ENCODE measurements around the gene MTG2.

The MTG2 gene

DNA sequence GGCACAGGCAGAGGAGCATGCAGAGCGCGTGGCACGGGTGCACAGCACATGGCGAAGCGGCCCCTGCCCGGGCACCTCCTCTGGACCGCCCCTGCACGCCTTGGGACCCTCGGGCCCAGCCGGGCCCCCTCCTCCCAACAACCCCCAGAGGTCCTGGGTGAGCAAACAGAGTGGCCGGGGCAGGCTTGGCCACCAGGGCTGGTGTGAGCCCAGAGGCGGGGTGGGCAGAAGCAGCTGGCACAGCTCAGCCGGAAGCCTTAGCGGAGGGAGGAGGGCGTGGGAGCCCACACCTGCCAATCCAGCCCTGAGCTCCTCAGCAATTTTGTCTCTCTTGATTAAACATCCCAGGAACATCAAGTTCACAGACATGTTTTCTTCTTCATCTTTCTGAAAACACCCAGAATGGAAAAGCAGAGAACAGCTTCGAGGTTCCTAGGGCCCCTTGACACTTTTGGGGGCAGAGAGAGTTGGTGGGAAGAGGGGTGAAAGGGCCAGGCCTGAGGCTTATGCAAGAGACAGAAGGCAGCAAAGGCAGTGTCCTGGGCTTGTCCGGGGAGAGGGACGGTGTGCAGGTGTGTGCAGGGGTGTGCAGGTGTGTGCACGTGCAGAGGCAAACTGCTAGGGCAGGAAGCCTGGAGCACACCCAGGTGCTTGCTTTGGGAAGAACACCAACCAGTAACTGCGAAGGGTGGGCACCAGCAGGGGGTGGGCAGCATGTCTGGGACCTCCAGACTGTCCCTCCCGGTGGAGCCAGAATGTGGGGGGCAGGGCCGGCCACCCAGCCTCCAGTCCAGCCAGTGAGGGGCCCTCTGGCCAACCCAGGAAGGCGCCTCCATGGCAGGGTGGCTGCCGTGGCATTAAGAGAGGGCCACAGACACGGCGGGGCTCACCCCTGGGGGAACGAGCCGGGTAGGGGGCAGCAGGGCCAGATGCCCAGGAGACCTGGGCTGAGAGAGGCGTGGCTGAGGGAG, 32.5 kb downstream of the MTG2 start:
- Histone ChIP-seq H3K9me3 (ENCODE audit: control insufficient read depth, low read length) (no peaks in the 10 kb centered on the region), H3K36me3 (ENCODE audit: control insufficient read depth, insufficient read depth, low read length) (no peaks in the 10 kb centered on the region), H3K4me1 (ENCODE audit: control insufficient read depth, insufficient read depth, low read length) (peaks cover 7% of the 10 kb centered on the region), H3K9ac (ENCODE audit: low read length) (no peak overlapping the region), H3K27me3 (ENCODE audit: control insufficient read depth, insufficient read depth, low read length) (peaks cover 77% of the 10 kb centered on the region), H3K4me3 (ENCODE audit: low read length) (no peak overlapping the region)

DNA sequence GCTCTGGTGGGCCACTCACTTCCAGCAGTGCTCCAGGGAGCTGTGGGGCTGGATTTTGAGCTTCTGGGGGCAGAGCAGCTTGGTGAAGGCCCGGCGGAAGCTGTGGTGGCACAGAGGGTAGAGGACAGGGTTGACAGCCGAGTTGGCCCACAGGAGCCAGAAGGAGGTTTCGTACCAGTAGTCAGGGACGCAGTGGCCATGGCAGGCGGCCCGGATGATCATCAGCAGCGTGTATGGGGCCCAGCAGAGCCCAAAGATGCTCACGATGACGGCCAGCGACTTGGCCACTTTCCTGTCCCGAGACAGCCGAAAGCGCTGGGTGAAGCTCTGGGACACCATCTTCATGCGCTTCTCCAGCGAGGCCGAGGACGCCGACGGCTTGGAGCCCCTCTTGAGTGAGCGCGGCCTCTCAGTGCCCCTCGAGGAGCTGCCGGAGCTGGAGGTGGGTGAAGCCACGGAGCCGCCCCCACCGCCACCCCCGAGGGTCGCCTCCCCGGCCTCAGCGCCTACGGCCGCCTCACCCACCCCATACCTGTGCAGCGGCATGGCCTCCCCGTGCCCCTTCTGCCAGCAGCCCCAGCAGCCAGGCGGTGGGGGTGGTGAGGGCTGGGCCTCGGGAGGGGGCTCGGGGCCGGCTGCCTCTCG, 33.3 kb downstream of the MTG2 start:
- H3K9me3 ChIP-seq (ENCODE audit: control insufficient read depth, low read length), result no peaks in the 10 kb centered on the region
- no peak overlapping the region for H3K4me3 ChIP-seq (ENCODE audit: low read length)
- peaks cover 7% of the 10 kb centered on the region for H3K4me1 ChIP-seq (ENCODE audit: control insufficient read depth, insufficient read depth, low read length)
- peaks cover 77% of the 10 kb centered on the region for H3K27me3 ChIP-seq (ENCODE audit: control insufficient read depth, insufficient read depth, low read length)
- no peak overlapping the region for H3K9ac ChIP-seq (ENCODE audit: low read length)
- H3K36me3 ChIP-seq (ENCODE audit: control insufficient read depth, insufficient read depth, low read length), result no peaks in the 10 kb centered on the region

DNA sequence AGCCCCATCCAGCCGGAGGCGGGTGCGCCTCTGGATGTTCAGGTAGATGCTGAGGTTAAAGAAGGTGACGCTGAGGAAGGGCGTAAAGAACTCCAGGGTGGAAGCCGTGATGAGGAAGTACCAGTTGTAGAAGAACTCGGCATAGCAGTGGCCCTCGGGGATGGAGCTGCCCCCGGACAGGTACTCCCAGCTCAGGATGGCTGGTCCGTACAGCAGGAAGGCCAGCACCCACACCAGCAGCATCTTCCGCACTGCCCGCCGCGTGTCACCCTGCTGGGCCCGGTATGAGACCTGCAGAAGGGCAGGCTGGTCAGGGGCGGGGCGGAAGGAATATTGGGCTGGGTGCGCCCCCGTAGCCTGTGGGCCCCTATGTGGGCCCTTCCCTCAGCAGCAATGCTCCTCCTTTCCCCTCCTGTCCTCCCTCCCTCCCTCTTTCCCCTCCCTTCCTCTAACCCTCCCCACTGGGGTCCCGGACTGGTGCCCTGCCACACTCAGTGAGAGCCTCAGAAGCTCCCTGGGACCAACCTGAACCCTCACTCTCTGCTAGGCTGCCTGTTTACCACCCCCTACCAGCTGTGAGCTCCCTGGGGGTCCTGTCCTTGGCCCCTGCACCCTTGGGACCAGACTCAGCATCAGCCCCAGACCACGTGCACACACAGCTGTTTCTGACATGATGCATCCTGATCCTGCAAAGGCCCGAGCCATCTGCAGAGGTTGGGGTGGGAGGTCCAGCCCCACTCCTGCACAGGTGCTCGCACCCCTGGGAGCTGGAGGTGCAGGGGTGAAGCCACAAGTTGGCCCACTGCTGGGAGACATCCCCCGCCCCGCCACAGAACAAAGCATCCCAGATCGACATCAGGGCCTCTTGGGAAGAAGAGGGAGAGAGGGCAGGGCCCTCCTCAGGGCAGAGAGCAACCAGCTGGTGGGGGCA, 34.1 kb downstream of the MTG2 start:
- Histone ChIP-seq H3K9ac (ENCODE audit: low read length) (no peak overlapping the region), H3K36me3 (ENCODE audit: control insufficient read depth, insufficient read depth, low read length) (no peaks in the 10 kb centered on the region), H3K4me3 (ENCODE audit: low read length) (no peak overlapping the region), H3K9me3 (ENCODE audit: control insufficient read depth, low read length) (no peaks in the 10 kb centered on the region), H3K4me1 (ENCODE audit: control insufficient read depth, insufficient read depth, low read length) (peaks cover 7% of the 10 kb centered on the region), H3K27me3 (ENCODE audit: control insufficient read depth, insufficient read depth, low read length) (peaks cover 79% of the 10 kb centered on the region)

DNA sequence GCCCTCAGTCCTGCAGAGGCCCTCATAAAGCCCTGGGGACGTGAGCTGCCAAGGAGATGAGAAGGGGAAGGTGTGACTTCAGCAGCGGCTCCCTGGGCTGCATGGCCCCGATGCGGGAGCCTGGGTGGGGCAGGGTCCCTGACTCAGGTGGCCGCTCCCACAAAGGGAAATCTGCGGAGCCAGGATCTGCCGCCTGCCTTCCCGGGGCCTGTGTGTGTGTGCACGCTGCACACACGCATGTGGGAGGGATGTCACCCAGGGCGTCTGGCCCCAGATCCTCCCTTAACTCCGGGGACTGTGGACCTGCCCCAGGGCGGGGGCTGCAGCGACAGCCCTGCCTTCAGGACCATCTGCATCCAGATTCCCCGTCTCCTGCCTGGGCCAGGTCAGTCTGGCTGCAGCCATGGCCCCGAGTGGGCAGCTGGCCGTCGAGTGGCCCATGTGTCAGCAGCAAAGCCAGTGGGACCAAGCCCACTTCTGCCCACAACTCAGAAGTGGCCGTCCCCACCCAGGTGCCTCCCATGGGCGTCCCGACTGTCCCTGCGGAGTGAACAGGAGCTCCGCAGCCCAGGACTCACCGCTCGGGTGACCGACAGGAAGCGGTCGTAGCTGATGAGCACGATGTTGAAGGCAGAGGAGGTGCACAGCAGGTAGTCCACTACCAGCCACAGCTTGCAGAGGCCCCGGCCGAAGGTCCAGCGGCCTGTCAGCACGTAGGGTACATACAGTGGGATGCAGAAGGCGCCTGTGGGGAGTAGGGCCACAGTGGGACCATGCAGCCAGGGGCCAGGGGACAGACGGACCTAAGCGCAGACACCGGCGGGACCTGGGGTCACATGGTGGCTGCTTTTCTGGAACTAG, 35.3 kb downstream of the MTG2 start:
- Histone ChIP-seq H3K4me3 (ENCODE audit: low read length) (no peak overlapping the region), H3K36me3 (ENCODE audit: control insufficient read depth, insufficient read depth, low read length) (no peaks in the 10 kb centered on the region), H3K9ac (ENCODE audit: low read length) (no peak overlapping the region), H3K9me3 (ENCODE audit: control insufficient read depth, low read length) (no peaks in the 10 kb centered on the region), H3K4me1 (ENCODE audit: control insufficient read depth, insufficient read depth, low read length) (peaks cover 7% of the 10 kb centered on the region), H3K27me3 (ENCODE audit: control insufficient read depth, insufficient read depth, low read length) (peaks cover 84% of the 10 kb centered on the region)

DNA sequence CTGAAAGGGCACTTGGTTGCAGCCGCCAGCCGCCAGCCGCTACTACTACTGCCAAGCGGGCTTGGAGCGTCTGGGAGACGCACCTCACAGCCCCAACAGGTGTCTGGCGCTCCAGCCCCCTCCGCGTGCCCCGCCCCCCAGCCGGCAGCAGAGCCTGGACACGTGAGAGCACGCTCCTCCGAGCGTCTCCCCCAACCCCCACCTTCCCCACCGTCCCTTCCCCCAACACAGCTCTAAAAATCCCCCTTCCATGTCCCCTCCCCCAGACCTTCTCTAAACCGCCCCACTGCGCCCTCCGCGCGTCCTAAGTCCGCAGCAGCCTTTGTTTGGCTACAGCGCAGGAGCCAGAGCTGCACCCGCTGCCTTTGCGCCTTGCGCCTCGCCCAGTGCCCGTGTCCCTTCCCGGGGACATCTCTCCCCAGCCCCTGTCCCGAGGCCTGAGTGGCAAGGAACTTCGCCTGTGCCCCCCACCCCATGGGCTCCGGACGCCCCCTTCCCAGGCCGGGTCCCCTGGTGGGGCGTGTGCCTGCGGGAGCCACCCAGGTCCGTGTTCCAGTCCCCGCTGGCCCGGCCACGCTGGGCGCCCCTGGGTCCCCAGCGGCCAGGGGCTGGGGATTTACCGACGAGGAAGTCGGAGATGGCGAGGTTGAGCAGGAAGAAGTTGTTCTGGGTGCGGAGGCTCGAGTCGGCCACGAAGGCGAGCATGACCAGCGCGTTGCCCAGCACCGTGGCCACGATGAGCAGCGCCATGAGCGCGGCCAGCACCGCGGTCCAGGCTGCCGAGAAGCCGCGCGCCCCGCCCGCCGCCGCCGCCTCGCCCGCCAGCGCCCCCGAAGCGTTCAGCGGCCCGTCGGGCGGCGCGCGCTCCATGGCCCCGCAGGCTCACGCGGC, 36.5 kb downstream of the MTG2 start:
- Histone ChIP-seq H3K9me3 (ENCODE audit: control insufficient read depth, low read length) (no peaks in the 10 kb centered on the region), H3K4me1 (ENCODE audit: control insufficient read depth, insufficient read depth, low read length) (peaks cover 7% of the 10 kb centered on the region), H3K4me3 (ENCODE audit: low read length) (no peak overlapping the region), H3K27me3 (ENCODE audit: control insufficient read depth, insufficient read depth, low read length) (peaks cover 82% of the 10 kb centered on the region), H3K36me3 (ENCODE audit: control insufficient read depth, insufficient read depth, low read length) (no peaks in the 10 kb centered on the region), H3K9ac (ENCODE audit: low read length) (no peak overlapping the region)

DNA sequence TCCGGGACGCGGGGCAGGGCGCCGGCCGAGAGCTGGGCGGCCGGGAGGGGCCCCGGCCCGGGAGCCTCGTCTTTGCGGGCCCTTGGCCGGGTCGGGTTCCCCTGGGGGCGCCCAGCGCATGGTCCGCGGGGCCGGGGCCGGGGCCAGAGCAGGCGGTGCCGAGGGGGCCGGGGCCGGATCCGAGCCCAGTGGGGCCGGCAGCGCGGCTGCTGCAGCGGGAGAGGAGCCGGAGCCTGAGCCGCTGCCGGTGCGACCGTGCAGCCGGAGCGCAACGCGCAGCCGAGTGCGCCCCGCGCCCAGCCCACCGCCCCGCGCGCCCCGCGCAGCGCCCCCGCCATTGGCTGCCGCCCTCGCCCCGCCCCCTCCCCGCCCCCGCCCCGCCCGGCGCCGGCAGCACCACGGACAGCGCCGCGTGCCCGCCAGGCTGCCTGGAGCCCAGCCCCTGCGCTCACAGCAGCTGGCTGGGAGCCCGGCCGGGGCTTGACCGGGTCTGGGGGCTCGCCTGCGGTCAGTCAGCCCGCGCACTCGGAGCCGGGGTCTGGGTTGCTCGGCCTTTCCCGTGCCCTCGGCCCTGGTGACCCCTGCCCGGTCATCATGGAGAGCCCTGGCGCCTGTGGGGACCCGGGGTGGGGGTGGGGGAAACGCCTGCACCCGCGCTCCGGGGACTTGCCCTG, 37.3 kb downstream of the MTG2 start, which contains the start of gene HRH3:
Gene HRH3 (minus strand): TSS at position 287 of the 674 bp plus-strand sequence. CDS start 308 bp downstream, outside the sequence.
- peaks cover 80% of the 10 kb centered on the region for H3K27me3 ChIP-seq (ENCODE audit: control insufficient read depth, insufficient read depth, low read length)
- no peak within 1 kb of the TSS for H3K4me3 ChIP-seq (ENCODE audit: low read length)
- H3K36me3 ChIP-seq (ENCODE audit: control insufficient read depth, insufficient read depth, low read length), result no peaks in the 10 kb centered on the region
- H3K4me1 ChIP-seq (ENCODE audit: control insufficient read depth, insufficient read depth, low read length), result peaks cover 7% of the 10 kb centered on the region
- H3K9ac ChIP-seq (ENCODE audit: low read length), result no peak within 1 kb of the TSS
- no peaks in the 10 kb centered on the region for H3K9me3 ChIP-seq (ENCODE audit: control insufficient read depth, low read length)

DNA sequence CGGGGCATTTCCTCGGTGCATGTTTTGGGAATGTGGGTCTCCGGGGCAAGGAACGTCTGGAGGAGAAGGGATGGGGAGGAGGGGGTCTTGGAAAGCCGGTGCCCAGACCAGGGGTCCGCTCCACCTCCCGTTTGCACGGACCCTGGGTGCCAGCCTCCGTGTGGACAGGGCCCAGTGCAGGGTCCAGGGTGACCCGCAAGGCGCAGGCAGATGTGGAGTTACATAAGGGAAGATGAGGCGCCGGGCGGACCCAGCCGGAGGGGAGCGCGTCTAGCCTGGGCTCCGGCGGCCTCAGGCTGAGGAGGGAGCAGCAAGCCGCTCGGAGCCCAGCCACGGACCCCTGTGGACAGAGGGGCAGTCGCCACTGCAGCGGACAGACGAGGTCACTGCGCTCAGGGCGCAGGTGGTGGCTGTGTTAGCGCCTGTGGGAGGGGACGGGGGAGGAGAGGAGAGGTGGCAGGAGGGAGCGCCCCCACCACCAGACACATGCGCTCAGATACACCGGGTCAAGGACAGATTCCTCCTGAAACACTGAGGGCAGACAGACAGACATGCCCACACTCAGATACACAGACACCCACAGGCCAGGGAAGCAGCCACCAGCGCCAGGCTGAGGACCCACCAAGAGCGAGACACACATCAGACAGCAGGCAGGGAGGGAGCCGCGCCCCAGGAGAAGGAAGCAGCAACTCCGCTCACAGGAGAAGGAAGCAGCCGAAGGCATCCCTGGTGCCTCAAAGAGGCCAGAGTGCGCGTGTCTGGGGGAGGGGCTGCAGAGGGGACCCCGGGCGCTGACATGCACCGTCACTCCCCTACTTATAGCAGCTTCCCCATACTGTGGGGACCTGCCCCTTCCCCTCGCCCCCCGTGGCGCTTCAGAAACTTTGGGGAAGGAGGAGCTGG, 38.1 kb downstream of the MTG2 start:
- Histone ChIP-seq H3K9ac (ENCODE audit: low read length) (no peak overlapping the region), H3K9me3 (ENCODE audit: control insufficient read depth, low read length) (no peaks in the 10 kb centered on the region), H3K4me3 (ENCODE audit: low read length) (no peak overlapping the region), H3K27me3 (ENCODE audit: control insufficient read depth, insufficient read depth, low read length) (peaks cover 82% of the 10 kb centered on the region), H3K36me3 (ENCODE audit: control insufficient read depth, insufficient read depth, low read length) (no peaks in the 10 kb centered on the region), H3K4me1 (ENCODE audit: control insufficient read depth, insufficient read depth, low read length) (peaks cover 7% of the 10 kb centered on the region)

DNA sequence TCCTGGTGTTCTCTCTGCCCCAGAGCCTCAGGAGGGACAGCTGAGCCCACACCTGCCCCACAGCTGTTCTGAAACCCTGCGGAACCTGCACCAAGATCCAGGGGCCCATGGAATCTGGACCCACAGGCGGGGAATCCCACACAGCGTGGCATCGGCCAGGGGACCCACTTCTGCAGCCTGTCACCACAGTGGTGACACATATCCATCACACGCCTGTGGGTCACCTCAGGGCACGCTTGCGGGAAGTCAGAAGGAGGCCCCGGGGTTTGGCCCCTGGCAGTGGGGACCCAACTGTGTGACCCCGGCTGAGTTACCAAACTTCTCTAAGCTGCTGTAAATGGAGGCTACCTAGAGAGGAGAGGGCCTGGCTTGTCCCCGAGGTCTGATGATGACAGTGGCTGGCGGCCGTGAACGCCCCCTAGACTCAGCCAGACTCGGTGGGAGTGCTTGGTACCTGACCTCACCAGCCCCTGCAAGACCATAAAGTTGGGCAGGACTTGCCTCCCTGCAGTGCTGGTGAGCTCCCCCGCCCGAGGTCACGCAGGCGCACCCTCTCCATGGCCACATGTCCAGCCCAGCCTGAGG, 39.5 kb downstream of the MTG2 start:
- no peak overlapping the region for H3K9ac ChIP-seq (ENCODE audit: low read length)

DNA sequence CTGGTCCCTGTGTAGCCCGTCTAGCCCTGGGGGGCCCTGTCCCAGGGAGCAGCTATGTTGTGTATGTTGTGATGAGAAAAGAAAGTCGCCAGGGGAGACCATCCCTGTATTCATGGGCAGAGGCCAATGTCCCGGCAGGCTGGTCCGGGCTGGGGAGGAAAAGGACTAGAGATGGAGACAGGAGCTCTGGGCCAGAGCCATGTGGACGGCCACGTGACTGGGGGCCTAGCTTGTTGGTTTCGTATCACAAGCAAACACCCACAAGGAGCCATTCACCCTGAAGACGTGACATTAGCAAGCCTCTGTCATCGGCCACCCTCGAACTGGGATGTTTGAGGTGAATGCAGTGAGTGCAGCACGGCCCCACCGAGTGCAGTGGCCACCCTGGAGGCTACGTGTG, 40.1 kb downstream of the MTG2 start:
- Histone ChIP-seq H3K4me3 (ENCODE audit: low read length) (no peak overlapping the region), H3K9me3 (ENCODE audit: control insufficient read depth, low read length) (no peaks in the 10 kb centered on the region), H3K9ac (ENCODE audit: low read length) (no peak overlapping the region), H3K4me1 (ENCODE audit: control insufficient read depth, insufficient read depth, low read length) (peaks cover 7% of the 10 kb centered on the region), H3K27me3 (ENCODE audit: control insufficient read depth, insufficient read depth, low read length) (peaks cover 64% of the 10 kb centered on the region), H3K36me3 (ENCODE audit: control insufficient read depth, insufficient read depth, low read length) (no peaks in the 10 kb centered on the region)

More for the DNA sequence above, 39.5 kb downstream of the MTG2 start:
- Histone ChIP-seq H3K36me3 (ENCODE audit: control insufficient read depth, insufficient read depth, low read length) (no peaks in the 10 kb centered on the region), H3K27me3 (ENCODE audit: control insufficient read depth, insufficient read depth, low read length) (peaks cover 70% of the 10 kb centered on the region), H3K4me3 (ENCODE audit: low read length) (no peak overlapping the region), H3K9me3 (ENCODE audit: control insufficient read depth, low read length) (no peaks in the 10 kb centered on the region), H3K4me1 (ENCODE audit: control insufficient read depth, insufficient read depth, low read length) (peaks cover 7% of the 10 kb centered on the region)

Data from mucosa of stomach (tissue), 1 donor.